ENCODE results near the gene CHD9.
A peak's percentile ranks its signal among the peaks of the same experiment; 100 is the strongest.
"Not testable (repeated sequence)": the region's sequence is repeated elsewhere in the genome, so short reads cannot be mapped to it uniquely, and the experiment has no call there.

CHD9 gene

DNA sequence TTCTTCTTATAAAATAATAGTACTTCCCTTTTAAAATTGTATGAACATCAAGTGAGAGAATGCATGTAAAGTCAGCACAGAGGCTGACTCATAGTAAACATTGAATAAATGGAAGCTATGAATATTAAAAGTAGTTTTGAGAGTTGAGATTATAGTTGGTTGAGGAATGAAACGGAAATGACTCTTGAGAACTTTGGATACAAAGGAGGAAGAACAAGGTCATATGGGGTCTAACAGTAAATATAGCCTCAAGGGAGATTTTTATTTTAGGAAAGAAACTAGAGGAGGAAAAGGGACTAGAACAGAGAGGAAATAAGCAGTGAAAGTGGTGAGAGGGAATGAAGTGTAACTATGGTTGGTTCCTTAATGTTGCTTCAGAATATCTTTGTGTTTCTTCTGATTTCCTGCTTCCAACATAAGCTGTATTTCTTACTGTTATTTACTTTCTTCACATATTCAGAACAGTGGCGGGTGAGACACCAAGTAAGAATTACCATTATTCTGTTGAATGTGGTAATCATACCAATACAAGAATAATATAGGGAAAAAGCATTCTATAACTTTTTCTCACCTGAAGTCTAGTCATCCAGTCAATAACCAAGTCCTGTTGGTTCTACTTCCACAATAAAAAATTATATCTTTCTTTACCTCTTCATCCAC lies 165.1 kb downstream of the CHD9 start:
- H3K4me3 ChIP-seq (ENCODE audit: low read length), result no peak overlapping the region
- DNase-seq (ENCODE audit: low read depth, low spot score), result no peak

- H3K4me3 ChIP-seq (ENCODE audit: low read length), result no peak overlapping the region
- no peak for DNase-seq (ENCODE audit: low read depth, low spot score)
These were observed 165.8 kb downstream of the CHD9 start for GRCh38 chr16:53220585-53220984.

DNA sequence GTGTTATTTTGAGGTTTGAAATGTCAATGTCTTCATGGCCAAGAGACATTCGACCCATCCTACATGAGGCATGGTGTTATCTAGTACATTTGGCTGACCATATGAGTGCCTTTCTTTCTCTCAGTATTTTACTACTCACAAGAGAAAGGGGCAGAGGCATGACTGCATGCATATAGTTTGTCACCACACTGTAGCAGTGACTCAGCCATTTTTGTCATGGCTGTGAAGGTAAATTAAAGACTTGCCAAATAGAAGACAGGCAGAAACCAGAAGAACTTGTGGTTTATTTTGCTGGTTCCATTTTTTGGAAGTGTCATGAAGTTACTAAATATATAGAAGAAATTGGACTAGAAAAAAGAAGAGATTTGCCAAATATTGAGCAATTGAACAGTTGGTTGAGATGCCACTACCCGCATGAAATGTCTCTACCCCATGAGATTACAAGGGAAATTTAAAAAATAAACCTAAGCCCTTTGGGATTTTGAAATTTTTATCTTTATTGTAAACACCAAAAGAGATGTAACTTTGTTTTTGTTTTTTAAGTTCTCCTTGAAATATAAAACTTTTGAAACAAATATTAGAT lies 170.3 kb downstream of the CHD9 start:
- no peak overlapping the region for H3K4me3 ChIP-seq (ENCODE audit: low read length)
- DNase-seq (ENCODE audit: low read depth, low spot score), result no peak

DNA sequence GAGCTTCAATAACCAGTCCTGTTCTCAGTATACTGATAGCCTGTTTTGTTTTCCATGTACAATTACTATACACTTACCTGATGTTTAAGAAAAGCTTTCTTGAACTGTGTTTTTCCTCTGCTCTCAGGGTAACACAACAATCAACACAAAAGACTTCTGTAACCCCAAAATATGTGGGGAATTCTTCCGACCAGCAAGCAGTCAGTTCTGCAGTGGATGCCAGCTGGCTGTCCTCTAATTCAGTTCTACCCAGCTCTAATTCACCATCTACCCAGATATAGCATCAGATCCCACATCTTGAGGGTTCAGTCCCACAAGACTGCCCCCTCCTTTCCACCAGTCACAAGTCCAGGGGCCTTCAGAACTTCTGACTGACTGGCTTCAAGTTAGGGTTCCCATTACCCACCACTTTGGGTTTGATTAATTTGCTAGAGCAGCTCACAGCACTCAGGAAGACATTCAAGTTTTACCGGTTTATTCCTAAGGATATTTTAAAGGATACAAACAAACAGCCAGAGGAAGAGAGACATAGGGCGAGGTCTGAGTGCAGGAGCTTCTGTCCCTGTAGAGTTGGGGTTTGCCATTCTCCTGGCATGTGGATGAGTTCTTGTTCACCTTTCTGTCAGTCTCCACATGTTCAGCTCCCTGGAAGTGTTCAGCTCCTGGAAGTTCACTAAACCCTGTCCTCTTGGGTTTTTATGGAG lies 178.2 kb downstream of the CHD9 start:
- H3K4me3 ChIP-seq (ENCODE audit: low read length), result no peak overlapping the region
- no peak for DNase-seq (ENCODE audit: low read depth, low spot score)

DNA sequence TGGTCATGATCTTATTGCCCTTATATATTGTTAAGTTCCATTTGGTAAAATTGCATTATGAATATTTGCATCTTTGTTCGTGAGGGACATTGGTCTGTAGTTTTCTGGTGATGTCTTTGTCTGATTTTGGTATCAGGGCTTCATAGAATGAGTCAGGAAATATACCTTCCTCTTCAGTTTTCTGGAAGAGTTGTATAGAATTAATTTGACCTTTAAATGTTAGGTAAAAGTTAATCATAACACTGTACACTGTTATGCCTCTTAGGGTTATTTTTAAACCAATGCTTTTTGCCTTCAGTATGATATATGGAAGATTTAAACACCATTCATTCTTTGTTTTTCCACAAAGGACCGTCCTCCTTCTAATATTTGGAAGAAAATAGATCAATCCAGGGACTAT lies 180.0 kb downstream of the CHD9 start:
- H3K4me3 ChIP-seq (ENCODE audit: low read length), result no peak overlapping the region
- DNase-seq (ENCODE audit: low read depth, low spot score), result no peak

GRCh38 chr16:53235851-53236250 lies 181.1 kb downstream of the CHD9 start:
- DNase-seq (ENCODE audit: low read depth, low spot score), result no peak
- H3K4me3 ChIP-seq (ENCODE audit: low read length), result no peak overlapping the region

- no peak for DNase-seq (ENCODE audit: low read depth, low spot score)
These were observed 194.5 kb downstream of the CHD9 start for GRCh38 chr16:53249331-53249730.

GRCh38 chr16:53257001-53257400 lies 202.2 kb downstream of the CHD9 start:
- no peak overlapping the region for H3K4me3 ChIP-seq (ENCODE audit: low read length)
- no peak for DNase-seq (ENCODE audit: low read depth, low spot score)

More at GRCh38 chr16:53249331-53249730, 194.5 kb downstream of the CHD9 start:
- H3K4me3 ChIP-seq (ENCODE audit: low read length), result no peak overlapping the region

DNA sequence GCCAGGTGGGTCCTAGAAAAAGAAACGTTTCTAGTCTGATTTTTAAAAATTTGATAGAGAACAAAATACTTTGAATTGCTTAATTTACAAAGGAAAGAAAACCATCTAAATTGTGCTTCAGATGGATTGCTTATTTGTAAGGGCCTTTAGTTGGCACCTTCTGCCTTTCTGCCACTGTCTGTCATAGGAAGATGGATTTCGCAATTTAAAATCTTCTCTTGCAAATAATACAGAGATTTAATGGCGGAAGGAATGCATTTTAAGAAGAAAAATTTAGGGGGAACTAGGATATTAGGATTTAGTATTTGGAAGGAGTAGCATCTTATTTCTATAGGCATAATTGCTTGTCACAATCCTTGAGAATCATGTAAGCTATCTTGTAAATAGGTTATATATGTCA lies 204.0 kb downstream of the CHD9 start:
- DNase-seq (ENCODE audit: low read depth, low spot score), result no peak

GRCh38 chr16:53261276-53261675 lies 206.5 kb downstream of the CHD9 start:
- no peak overlapping the region for H3K4me3 ChIP-seq (ENCODE audit: low read length)
- no peak for DNase-seq (ENCODE audit: low read depth, low spot score)

More for the DNA sequence above, 204.0 kb downstream of the CHD9 start:
- no peak overlapping the region for H3K4me3 ChIP-seq (ENCODE audit: low read length)

- no peak for DNase-seq (ENCODE audit: low read depth, low spot score)
These were observed 207.9 kb downstream of the CHD9 start for GRCh38 chr16:53262645-53263044.

DNA sequence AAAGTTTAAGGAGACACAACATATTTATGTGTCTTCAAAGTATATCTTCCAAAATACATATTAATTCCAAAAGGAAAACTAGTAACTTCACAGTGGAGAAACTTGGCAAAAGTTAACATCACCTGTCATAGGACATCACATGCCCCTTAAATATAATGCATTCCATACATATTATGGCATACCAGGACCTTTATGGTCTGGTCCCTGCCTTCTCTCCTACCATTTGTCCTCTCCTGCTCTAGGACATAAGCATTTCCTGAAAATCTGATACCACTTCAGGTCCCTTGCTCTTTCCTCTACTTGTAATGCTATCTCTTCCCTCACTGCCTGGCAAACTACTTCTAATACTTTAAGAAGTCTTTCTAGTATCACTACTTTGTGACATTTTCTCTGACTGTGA lies 211.4 kb downstream of the CHD9 start:
- no peak for DNase-seq (ENCODE audit: low read depth, low spot score)
- no peak overlapping the region for H3K4me3 ChIP-seq (ENCODE audit: low read length)

More at GRCh38 chr16:53262645-53263044, 207.9 kb downstream of the CHD9 start:
- H3K4me3 ChIP-seq (ENCODE audit: low read length), result no peak overlapping the region

DNA sequence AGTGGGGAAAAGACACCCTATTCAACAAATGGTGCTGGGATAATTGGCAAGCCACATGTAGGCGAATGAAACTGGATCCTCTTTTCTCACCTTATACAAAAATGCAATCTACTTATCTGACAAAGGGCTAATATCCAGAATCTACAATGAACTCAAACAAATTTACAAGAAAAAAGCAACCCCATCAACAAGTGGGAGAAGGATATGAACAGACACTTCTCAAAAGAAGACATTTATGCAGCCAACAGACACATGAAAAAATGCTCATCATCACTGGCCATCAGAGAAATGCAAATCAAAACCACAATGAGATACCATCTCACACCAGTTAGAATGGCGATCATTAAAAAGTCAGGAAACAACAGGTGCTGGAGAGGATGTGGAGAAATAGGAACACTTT lies 223.7 kb downstream of the CHD9 start:
- DNase-seq (ENCODE audit: low read depth, low spot score); H3K4me3 ChIP-seq (ENCODE audit: low read length): not testable (repeated sequence)

DNA sequence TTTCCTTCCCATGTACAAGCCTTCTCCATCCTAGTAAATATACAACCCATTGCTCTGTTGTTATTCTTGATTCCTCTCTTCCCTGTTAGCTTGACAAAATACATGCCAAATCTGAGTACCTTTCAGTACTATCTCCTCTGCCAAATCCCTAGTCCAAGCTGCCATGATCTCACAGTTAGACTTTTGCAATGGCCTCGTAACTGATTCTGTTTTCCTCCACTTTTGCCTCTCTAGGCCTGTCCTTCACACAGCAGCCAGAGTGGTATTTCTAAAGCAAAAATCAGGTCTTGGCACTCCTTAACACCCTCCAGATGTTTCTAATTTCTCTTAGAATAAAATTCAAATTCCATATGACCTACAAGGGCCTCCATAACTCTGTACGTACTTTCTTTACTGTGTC lies 226.5 kb downstream of the CHD9 start:
- no peak for DNase-seq (ENCODE audit: low read depth, low spot score)
- no peak overlapping the region for H3K4me3 ChIP-seq (ENCODE audit: low read length)

DNA sequence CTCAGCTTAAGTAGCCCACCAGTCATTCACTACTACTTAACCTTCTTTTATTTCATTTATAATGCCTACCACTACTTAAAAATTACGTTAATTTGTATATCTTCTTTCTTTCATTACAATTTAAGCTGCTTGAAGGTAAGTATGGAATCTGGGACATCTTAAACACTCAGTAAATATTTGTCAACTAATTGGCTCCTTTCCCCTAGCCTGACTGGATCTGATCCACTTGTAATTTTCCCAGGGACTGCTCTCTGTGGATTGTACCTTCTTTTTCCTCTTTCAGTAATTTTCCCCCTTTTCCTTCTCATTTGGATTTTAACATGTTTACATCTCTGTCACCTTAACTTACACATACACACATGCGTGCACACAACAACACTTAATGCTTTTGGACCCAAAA lies 227.1 kb downstream of the CHD9 start:
- no peak for DNase-seq (ENCODE audit: low read depth, low spot score)
- no peak overlapping the region for H3K4me3 ChIP-seq (ENCODE audit: low read length)

GRCh38 chr16:53282328-53282727 lies 227.5 kb downstream of the CHD9 start:
- DNase-seq (ENCODE audit: low read depth, low spot score), result no peak
- no peak overlapping the region for H3K4me3 ChIP-seq (ENCODE audit: low read length)

DNA sequence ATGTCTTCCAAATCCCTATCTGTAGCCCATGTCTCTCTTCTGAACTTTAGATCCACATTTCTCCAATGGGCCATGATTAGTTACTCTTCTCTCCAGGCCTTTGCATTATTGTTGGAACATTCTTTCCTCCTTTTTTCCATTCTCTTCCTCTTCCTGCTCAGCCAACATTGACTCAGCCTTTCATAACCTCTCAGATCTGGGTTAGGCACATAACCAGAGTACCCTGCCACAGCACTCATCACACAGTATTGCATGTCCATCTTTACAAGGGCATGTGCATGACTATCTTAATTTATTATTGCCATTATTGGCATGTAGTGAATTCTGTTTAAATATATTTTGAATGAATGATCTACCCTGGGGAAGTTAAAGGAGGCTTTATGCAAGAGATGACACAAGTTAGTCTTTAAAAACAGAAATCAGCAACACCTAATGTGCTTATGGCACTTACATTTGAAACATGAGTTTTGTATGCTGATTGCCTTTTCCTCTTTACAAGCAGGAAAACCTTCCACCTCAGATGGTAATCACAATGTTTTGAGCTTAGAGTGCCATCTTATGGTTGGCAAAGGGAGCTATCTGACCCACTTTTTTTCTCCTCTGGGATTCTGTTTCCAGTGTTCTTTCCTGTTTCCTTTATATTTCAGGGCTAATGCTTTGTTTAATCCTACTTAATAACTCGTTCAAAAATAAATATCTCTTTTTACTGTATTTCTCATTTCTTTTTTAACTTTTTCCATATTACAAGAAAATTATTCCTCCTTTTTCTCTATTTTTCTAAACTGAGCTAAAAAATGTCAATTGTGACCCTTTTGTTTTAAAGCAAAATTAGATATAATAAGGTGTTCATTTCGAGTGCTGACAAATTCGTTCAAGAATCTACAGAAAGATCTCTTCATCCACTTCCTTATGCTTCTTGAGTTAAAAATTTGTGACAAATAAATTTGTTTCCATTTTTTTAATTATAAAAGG lies 228.5 kb downstream of the CHD9 start:
- no peak overlapping the region for H3K4me3 ChIP-seq (ENCODE audit: low read length)
- DNase-seq (ENCODE audit: low read depth, low spot score), result peak; percentile 51

DNA sequence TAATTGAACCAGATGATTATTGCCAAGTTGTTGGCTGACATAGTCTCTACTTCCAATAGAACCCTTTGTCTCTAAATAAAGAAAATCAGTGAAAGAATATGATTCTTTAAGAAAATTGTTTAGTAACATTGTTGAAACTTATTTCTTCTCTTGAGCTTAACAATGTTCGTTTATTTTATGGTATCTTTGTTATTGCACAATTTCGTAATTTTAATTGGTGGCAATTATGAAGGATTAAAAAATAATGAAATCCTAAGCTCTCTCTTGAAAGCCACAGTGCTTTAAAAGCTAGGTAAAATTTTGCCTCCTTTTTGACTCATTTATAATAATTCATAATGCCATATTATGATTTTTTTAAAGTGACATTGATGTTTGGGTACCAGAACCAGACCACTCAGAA lies 230.4 kb downstream of the CHD9 start:
- H3K4me3 ChIP-seq (ENCODE audit: low read length), result no peak overlapping the region
- no peak for DNase-seq (ENCODE audit: low read depth, low spot score)

DNA sequence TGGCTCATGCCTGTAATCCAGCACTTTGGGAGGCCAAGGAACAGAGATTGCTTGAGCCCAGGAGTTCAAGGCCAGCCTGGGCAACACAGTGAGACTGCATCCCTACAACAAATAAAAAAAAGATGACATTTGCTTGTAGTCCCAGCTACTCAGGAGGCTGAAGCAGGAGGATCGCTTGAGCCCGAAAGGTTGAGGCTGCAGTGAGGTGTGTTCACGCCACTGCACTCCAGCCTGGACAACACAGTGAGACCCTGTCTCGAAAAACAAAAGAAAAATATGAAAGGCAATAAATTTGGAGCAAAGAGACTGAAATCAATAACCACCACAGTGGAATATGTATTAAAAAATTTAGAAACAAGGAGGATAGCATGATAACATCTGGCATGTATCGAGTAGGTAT lies 235.7 kb downstream of the CHD9 start:
- no peak for DNase-seq (ENCODE audit: low read depth, low spot score)
- no peak overlapping the region for H3K4me3 ChIP-seq (ENCODE audit: low read length)
